ENCODE measurements around the gene LBR.

LBR gene

DNA sequence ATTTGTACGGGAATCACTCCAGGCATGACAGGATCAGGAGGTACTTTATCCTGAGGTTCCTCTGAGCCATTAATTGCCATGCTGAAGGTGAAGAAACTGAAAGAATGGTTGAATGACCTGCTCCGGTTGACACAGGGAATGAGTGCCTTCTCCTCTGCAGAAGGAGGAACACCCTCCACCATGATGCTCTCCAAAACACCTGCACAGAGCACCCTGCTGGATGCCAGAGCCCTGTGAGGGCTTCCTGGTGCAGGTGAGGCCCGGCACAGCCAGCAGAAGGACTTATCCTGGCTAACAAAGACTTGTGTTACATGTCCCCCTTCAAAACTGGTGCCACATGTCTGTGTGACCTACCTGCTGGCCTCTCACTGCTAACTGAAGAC lies 14.3 kb upstream of the LBR start:
- Histone ChIP-seq H3K36me3 (no peaks in the 10 kb centered on the region), H3K9me3 (no peaks in the 10 kb centered on the region), H3K4me1 (ENCODE audit: control insufficient read depth in 1 of 2, insufficient read depth in 1 of 2, low read depth in 1 of 2, low read length in 1 of 2) (peaks cover 53 to 56% of the 10 kb centered on the region in 2 experiments), H3K4me3 (ENCODE audit: low read depth in 1 of 2, low read length in 1 of 2) (no peak overlapping the region), H3K27ac (peak overlapping the region; percentile 51), H3K27me3 (no peaks in the 10 kb centered on the region)
- TF ChIP-seq, protein P1, sequence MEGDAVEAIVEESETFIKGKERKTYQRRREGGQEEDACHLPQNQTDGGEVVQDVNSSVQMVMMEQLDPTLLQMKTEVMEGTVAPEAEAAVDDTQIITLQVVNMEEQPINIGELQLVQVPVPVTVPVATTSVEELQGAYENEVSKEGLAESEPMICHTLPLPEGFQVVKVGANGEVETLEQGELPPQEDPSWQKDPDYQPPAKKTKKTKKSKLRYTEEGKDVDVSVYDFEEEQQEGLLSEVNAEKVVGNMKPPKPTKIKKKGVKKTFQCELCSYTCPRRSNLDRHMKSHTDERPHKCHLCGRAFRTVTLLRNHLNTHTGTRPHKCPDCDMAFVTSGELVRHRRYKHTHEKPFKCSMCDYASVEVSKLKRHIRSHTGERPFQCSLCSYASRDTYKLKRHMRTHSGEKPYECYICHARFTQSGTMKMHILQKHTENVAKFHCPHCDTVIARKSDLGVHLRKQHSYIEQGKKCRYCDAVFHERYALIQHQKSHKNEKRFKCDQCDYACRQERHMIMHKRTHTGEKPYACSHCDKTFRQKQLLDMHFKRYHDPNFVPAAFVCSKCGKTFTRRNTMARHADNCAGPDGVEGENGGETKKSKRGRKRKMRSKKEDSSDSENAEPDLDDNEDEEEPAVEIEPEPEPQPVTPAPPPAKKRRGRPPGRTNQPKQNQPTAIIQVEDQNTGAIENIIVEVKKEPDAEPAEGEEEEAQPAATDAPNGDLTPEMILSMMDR (IDR thresholded peaks at IDR 0.05): no peak

DNA sequence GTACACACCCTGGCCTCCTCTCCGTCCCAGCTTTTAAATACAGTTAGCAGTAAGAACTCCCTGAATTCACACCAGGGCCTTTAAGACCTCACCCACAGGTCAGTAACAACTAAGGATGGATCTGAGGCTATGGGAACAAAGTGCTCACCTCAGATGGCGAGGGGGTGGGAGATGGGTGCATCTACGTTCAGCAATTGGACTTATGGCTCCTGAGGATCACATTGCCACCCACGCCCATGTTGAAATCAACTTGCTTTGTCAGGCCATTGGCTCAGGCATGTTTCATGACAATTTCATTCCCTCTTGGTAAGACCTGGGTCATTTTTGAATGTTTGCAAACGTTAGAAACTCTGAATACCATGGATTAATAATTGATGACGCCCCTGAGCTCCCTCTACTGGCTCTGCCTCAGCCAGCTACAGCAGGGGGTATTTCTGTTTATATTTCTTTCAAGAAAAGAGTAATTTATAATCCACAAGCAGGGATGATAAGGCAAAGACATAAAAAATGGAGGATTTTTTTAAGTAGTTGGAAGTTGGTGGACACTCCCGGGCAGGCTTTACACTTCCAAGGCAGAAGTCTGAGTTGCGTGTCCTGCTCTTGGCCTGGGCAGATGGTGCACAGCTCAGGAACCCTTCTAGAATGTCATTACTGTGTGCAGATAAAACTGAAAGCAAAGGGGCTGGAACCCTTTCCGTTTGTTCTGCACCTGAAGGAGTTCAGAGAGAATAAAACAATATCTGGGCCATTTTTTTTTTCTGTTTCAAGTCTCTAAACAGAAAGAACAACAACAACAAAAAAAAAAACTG lies 13.7 kb upstream of the LBR start:
- Histone ChIP-seq H3K36me3 (no peaks in the 10 kb centered on the region), H3K4me3 (ENCODE audit: low read depth in 1 of 2, low read length in 1 of 2) (no peak overlapping the region), H3K9me3 (no peaks in the 10 kb centered on the region), H3K27ac (peak overlapping the region; percentile 51), H3K4me1 (ENCODE audit: control insufficient read depth in 1 of 2, insufficient read depth in 1 of 2, low read depth in 1 of 2, low read length in 1 of 2) (peaks cover 47 to 50% of the 10 kb centered on the region in 2 experiments), H3K27me3 (no peaks in the 10 kb centered on the region)
- TF ChIP-seq, protein P1 (IDR thresholded peaks at IDR 0.05): no peak

DNA sequence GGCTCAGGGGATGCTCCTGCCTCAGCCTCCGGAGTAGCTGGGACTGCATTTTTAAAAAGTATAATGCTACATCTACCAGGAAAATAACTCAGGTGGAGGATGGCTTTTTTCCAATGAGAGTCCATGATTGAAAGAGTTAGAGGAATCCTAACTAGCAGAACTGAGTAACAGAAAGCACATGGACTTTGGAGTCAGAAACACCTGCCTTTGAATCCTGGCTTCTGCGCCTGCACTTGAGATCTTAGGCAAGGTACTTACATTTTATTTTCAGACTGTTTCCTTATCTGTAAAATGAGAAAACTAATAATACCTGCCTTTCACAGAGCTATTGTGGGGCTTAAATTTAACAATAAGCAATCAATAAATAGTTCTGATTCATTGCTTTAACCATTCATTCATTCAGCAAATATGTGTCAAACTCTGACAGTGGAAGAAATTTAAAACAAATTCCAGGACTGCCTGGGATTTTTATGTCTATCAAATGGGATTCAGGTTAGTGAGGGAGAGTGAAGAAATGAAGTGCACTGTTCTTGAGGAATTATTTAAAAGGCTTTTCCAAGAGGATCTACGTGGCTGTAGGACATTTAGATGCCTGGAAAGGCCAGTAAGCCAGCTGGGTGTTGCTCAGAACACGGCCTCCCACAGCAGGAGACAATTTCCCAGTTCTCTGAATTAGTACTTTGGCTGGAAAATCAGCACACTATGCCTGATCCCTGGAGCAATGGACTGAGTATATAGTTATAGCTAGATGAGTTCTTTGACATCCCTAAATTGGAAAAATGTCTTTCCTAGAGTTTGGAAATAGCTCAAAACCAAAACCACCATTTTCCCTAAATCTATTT lies 12.8 kb upstream of the LBR start:
- Histone ChIP-seq H3K4me1 (ENCODE audit: control insufficient read depth in 1 of 2, insufficient read depth in 1 of 2, low read depth in 1 of 2, low read length in 1 of 2) (peaks cover 38 to 41% of the 10 kb centered on the region in 2 experiments), H3K4me3 (ENCODE audit: low read depth in 1 of 2, low read length in 1 of 2) (no peak overlapping the region), H3K27ac (no peak overlapping the region), H3K27me3 (no peaks in the 10 kb centered on the region), H3K9me3 (no peaks in the 10 kb centered on the region), H3K36me3 (no peaks in the 10 kb centered on the region)
- TF ChIP-seq, protein P1 (IDR thresholded peaks at IDR 0.05): no peak

DNA sequence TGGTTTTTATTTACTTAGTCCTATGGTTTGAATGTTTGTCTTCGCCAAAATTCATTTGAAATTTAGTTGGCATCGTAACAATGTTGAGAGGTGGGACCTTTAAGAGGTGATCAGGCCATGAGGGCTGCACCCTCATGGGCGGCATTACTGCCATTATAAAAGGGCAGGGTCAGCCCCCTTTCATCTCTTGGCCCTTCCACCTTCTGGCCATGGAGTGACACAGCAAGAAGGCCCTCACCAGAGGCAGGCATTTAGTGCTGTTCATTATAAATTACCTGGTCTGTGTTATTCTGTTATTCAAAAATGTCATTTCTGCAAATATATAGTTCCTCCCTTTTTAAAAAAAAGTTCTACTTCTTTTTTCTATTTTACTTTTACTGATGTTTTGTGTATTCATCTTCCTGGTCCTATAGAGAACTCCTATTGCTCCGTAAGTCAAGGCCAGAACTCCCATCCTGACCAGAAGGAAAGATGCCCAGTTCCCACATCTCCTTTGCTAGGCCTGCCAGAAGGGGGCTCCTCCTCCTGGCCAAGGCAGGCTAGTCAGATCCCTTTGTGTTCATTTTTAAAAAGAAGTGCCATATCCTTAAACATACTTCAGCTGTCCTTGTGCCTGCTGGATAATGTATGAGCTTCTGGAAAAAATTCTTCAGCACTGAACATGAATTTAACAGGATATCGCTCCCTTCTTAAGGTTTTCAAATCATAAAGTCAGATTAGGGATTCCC lies 10.0 kb upstream of the LBR start:
- H3K9me3 ChIP-seq: no peaks in the 10 kb centered on the region
- no peaks in the 10 kb centered on the region for H3K27me3 ChIP-seq
- TF ChIP-seq, protein P1 (IDR thresholded peaks at IDR 0.05): no peak
- H3K4me1 ChIP-seq (ENCODE audit: control insufficient read depth in 1 of 2, insufficient read depth in 1 of 2, low read depth in 1 of 2, low read length in 1 of 2): peaks cover 11 to 16% of the 10 kb centered on the region in 2 experiments
- no peaks in the 10 kb centered on the region for H3K36me3 ChIP-seq
- no peak overlapping the region for H3K27ac ChIP-seq
- H3K4me3 ChIP-seq (ENCODE audit: low read depth in 1 of 2, low read length in 1 of 2): no peak overlapping the region

DNA sequence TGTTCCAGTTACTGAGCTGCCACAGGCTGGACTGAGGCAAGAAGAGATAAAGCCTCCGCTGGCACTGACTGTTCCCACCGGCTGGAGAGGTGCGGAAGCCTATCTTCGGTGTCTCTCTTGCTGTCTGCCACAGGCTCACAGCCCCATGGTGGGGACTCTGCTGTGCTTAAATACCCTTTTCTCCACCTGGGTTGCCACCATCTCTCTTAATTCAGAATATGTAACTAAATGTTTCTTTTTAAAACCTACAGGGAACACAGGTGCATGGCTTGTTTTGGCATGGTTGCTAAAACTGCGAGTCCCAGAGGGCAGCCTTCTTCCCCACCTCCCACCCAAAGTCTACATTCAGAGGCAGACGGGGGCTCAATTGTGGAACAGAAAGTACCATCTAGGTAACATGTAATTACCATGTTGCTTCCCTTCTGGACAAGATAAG lies 8.1 kb upstream of the LBR start:
- Histone ChIP-seq H3K36me3 (no peaks in the 10 kb centered on the region), H3K27me3 (no peaks in the 10 kb centered on the region), H3K4me3 (ENCODE audit: low read depth in 1 of 2, low read length in 1 of 2) (no peak overlapping the region), H3K27ac (no peak overlapping the region), H3K4me1 (ENCODE audit: control insufficient read depth in 1 of 2, insufficient read depth in 1 of 2, low read depth in 1 of 2, low read length in 1 of 2) (no peaks in the 10 kb centered on the region), H3K9me3 (no peaks in the 10 kb centered on the region)
- TF ChIP-seq, protein P1 (IDR thresholded peaks at IDR 0.05): no peak
